Measurements from ENCODE around the gene FXYD6. TPM values are rescaled to one million over a fixed set of nuclear protein-coding genes. Genes with fewer than 3 reads are reported as not detected.

FXYD6 gene
- total and polyA plus RNA-seq, 9 of the 15 experiments (the other 6 are each of a cell fraction or from before 2014, with no cell fraction given), result 0.07 to 0.35 TPM; not detected in 7

DNA sequence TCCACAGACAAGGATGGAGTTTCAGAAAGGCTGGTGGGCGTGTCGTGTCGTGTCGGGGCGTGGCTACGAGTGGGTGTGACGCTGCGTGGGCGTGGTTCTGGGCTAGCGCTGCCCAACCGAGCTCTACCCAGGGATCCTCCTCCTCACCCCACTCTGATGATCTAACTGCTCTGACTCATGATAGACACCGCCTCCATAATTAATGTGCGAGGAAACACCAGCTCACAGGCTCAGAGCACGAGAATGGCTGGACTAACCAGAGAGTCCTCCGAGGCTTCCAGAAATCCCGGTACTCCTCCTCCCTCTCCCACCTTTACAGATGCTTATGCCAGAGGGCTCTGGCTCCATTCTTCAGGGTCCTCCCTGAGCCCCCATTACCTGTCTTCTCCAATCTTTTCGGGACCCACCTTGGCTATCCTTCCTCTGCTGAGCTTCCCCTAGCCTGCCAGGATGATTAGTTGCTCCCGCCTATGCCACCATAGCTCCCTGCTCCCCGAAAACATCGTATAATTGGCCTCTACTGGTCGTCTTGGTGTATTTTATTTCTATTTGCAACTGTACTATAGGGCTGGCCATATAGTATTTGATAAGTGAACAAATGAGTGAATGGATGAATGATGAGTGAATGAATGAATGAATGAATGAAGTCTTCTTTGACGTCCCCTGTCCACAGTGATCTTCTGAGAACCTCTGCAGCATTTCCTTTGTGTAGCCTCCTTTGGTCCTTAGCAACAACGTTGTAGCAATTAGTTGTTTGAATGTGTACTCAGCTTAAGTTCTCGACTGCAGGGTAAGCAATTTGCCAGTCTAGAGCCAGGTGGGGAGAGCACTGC lies 31.0 kb upstream of the FXYD6 start (continued):
- TF ChIP-seq BDP1 (IDR thresholded peaks at IDR 0.05; ENCODE audit: insufficient read depth, insufficient read length), result no peak
- no peak for TF ChIP-seq ASH1L (IDR thresholded peaks at IDR 0.05; ENCODE audit: borderline replicate concordance, low read depth, partially characterized antibody)
- TF ChIP-seq TSC22D4 (tag; IDR thresholded peaks at IDR 0.05), result no peak
- TF ChIP-seq RHOXF2B (CRISPR knock-in tag; conservative IDR thresholded peaks at IDR 0.05), result no peak
- peak; percentile 2 for TF ChIP-seq FOS (IDR thresholded peaks at IDR 0.05; ENCODE audit: extremely low read depth, insufficient read length)
- TF ChIP-seq SETDB1 (IDR thresholded peaks at IDR 0.05; ENCODE audit: low read length), result no peak
- TF ChIP-seq ZNF212 (CRISPR knock-in tag; IDR thresholded peaks at IDR 0.05), result no peak
- TF ChIP-seq RFX7 (CRISPR knock-in tag; IDR thresholded peaks at IDR 0.05), result no peak
- no peak for TF ChIP-seq BACH1 (tag; IDR thresholded peaks at IDR 0.05)
- no peak for TF ChIP-seq GABPB1 (CRISPR knock-in tag; IDR thresholded peaks at IDR 0.05)
- TF ChIP-seq MCM2 (IDR thresholded peaks at IDR 0.05; ENCODE audit: low read depth), result no peak
- no peak for TF ChIP-seq ETV1 (tag; conservative IDR thresholded peaks at IDR 0.05; ENCODE audit: low read depth)
- peak; percentile 69; the same call in 1 of the 2 replicates for TF ChIP-seq MTA3 (IDR thresholded peaks at IDR 0.05; ENCODE audit: borderline replicate concordance)
- no peak for TF ChIP-seq STAT5A (IDR thresholded peaks at IDR 0.05; ENCODE audit: borderline replicate concordance, low read length)
- TF ChIP-seq HMGN3 (IDR thresholded peaks at IDR 0.05; ENCODE audit: borderline replicate concordance, extremely low read depth, insufficient read length, low read depth, low read length), result no peak
- TF ChIP-seq, protein P1, sequence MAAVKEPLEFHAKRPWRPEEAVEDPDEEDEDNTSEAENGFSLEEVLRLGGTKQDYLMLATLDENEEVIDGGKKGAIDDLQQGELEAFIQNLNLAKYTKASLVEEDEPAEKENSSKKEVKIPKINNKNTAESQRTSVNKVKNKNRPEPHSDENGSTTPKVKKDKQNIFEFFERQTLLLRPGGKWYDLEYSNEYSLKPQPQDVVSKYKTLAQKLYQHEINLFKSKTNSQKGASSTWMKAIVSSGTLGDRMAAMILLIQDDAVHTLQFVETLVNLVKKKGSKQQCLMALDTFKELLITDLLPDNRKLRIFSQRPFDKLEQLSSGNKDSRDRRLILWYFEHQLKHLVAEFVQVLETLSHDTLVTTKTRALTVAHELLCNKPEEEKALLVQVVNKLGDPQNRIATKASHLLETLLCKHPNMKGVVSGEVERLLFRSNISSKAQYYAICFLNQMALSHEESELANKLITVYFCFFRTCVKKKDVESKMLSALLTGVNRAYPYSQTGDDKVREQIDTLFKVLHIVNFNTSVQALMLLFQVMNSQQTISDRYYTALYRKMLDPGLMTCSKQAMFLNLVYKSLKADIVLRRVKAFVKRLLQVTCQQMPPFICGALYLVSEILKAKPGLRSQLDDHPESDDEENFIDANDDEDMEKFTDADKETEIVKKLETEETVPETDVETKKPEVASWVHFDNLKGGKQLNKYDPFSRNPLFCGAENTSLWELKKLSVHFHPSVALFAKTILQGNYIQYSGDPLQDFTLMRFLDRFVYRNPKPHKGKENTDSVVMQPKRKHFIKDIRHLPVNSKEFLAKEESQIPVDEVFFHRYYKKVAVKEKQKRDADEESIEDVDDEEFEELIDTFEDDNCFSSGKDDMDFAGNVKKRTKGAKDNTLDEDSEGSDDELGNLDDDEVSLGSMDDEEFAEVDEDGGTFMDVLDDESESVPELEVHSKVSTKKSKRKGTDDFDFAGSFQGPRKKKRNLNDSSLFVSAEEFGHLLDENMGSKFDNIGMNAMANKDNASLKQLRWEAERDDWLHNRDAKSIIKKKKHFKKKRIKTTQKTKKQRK (IDR thresholded peaks at IDR 0.05; ENCODE audit: borderline replicate concordance, low read depth, low read length), result no peak
- TF ChIP-seq ZFPM2 (CRISPR knock-in tag; IDR thresholded peaks at IDR 0.05), result no peak
- TF ChIP-seq ZKSCAN3 (CRISPR knock-in tag; IDR thresholded peaks at IDR 0.05), result no peak
- no peak for TF ChIP-seq NONO (IDR thresholded peaks at IDR 0.05; ENCODE audit: low read depth in 2 of 2, low read length in 1 of 2)
- no peak for TF ChIP-seq PRMT5 (CRISPR knock-in tag; IDR thresholded peaks at IDR 0.05)
- TF ChIP-seq C11orf30 (IDR thresholded peaks at IDR 0.05; ENCODE audit: low read depth), result no peak
- peak; percentile 83; the same call in 1 of the 2 replicates for TF ChIP-seq NFRKB (IDR thresholded peaks at IDR 0.05; ENCODE audit: low read depth)
- no peak for TF ChIP-seq XRCC5 (IDR thresholded peaks at IDR 0.05; ENCODE audit: low read depth, low read length)
- TF ChIP-seq ZZZ3 (IDR thresholded peaks at IDR 0.05), result no peak
- TF ChIP-seq BHLHE40 (IDR thresholded peaks at IDR 0.05; ENCODE audit: low read length), result peak; percentile 51
- no peak for TF ChIP-seq SMAD3 (CRISPR knock-in tag; conservative IDR thresholded peaks at IDR 0.05)
- TF ChIP-seq NUFIP1 (IDR thresholded peaks at IDR 0.05; ENCODE audit: partially characterized antibody), result peak; percentile 53
- no peak for TF ChIP-seq EWSR1 (IDR thresholded peaks at IDR 0.05; ENCODE audit: borderline replicate concordance, low read depth, partially characterized antibody)
- no peak for TF ChIP-seq FOXA1 (IDR thresholded peaks at IDR 0.05; ENCODE audit: borderline replicate concordance)
- no peak for TF ChIP-seq KAT7 (CRISPR knock-in tag; IDR thresholded peaks at IDR 0.05; ENCODE audit: borderline replicate concordance)

Measured in K562 (cell line).